ENCODE results near the gene PAFAH1B2.

The PAFAH1B2 gene

DNA sequence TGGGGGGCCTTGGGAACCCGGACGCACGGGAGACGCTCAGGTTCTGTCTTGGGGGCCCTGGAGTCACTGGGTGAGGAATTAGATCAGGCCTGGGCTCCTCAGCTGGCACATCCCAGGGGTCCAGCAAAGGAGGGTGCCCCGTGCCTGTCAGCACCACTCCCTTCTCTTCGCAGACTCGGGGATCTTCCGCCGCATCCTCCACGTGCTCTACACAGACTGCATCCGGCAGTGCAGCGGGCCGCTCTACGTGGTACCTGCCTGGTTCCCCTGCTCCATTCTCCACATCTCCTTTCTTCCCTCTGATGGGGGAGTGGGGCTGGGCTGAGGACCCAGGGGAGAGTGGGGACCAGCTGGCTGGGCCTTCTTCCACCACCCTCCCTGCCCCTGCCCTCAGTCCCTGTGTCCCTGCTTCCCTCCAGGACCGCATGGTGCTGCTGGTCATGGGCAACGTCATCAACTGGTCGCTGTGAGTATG lies 48.4 kb downstream of the PAFAH1B2 start:
- TF ChIP-seq YY1 (IDR thresholded peaks at IDR 0.05; ENCODE audit: insufficient read depth, insufficient read length), result no peak
- TF ChIP-seq SUZ12 (IDR thresholded peaks at IDR 0.05; ENCODE audit: extremely low read depth, insufficient read depth, insufficient read length), result no peak
- no peak for TF ChIP-seq ZNF274 (IDR thresholded peaks at IDR 0.05; ENCODE audit: low read depth, low read length)
- H3K9me3 ChIP-seq (ENCODE audit: insufficient read depth, low read length), result no peaks in the 10 kb centered on the region
- H3K27me3 ChIP-seq (ENCODE audit: insufficient read depth, insufficient read length), result no peaks in the 10 kb centered on the region
- H3K36me3 ChIP-seq (ENCODE audit: insufficient read depth, insufficient read length, low read length), result peaks cover 83% of the 10 kb centered on the region
- H3K4me3 ChIP-seq (ENCODE audit: insufficient read length, low read depth), result no peak overlapping the region
- no peak overlapping the region for H3K9ac ChIP-seq (ENCODE audit: insufficient read length, low read depth)
- H3K4me1 ChIP-seq (ENCODE audit: insufficient read depth, insufficient read length), result no peaks in the 10 kb centered on the region
- no peak for DNase-seq (ENCODE audit: low read depth, low spot score)

DNA sequence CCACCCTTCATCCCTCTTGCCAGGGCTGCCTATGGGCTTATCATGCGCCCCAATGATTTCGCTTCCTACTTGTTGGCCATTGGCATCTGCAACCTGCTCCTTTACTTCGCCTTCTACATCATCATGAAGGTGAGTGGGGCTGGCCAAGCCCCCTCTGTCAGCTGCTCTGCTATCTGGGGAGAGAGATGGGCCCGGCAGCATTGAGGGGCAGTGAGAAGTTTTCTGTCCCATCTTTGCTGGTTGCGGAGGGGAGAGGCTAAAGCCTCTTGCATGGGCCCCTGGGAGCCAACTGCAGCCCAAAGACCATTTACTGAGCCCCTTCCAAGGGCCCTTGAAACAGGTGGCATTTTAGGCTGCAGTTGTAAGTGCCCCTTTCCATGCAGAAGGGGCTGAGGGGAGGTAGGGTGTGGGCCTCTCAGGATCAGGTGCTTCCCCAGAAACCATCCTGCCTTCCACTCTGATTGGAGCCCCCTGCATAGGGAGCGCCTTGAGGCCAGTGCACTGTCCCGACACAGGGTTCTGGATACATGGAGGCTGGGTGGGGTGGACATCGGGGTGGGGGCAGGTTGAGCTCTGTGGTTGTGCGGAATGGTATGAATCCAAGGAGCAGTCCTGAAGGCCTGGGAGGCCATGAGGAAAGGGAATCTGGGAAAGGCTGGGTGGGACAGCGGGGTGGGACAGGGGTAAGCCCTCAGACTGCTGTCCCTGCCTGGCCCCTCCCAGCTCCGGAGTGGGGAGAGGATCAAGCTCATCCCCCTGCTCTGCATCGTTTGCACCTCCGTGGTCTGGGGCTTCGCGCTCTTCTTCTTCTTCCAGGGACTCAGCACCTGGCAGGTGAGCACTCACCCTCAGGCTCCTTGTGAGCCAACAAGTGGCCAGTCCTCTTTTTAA lies 49.3 kb downstream of the PAFAH1B2 start:
- Histone ChIP-seq H3K36me3 (ENCODE audit: insufficient read depth, insufficient read length, low read length) (peaks cover 78% of the 10 kb centered on the region), H3K27me3 (ENCODE audit: insufficient read depth, insufficient read length) (no peaks in the 10 kb centered on the region), H3K4me1 (ENCODE audit: insufficient read depth, insufficient read length) (peaks cover under 1% of the 10 kb centered on the region), H3K4me3 (ENCODE audit: insufficient read length, low read depth) (no peak overlapping the region), H3K9ac (ENCODE audit: insufficient read length, low read depth) (no peak overlapping the region), H3K9me3 (ENCODE audit: insufficient read depth, low read length) (no peaks in the 10 kb centered on the region)
- no peak for TF ChIP-seq YY1 (IDR thresholded peaks at IDR 0.05; ENCODE audit: insufficient read depth, insufficient read length)
- no peak for TF ChIP-seq ZNF274 (IDR thresholded peaks at IDR 0.05; ENCODE audit: low read depth, low read length)
- TF ChIP-seq SUZ12 (IDR thresholded peaks at IDR 0.05; ENCODE audit: extremely low read depth, insufficient read depth, insufficient read length), result no peak
- DNase-seq (ENCODE audit: low read depth, low spot score), result no peak

GRCh38 chr11:117194267-117194666 lies 50.2 kb downstream of the PAFAH1B2 start:
- Histone ChIP-seq H3K27me3 (ENCODE audit: insufficient read depth, insufficient read length) (no peaks in the 10 kb centered on the region), H3K9me3 (ENCODE audit: insufficient read depth, low read length) (no peaks in the 10 kb centered on the region), H3K9ac (ENCODE audit: insufficient read length, low read depth) (no peak overlapping the region), H3K36me3 (ENCODE audit: insufficient read depth, insufficient read length, low read length) (peaks cover 69% of the 10 kb centered on the region), H3K4me1 (ENCODE audit: insufficient read depth, insufficient read length) (peaks cover 3% of the 10 kb centered on the region), H3K4me3 (ENCODE audit: insufficient read length, low read depth) (no peak overlapping the region)
- TF ChIP-seq YY1 (IDR thresholded peaks at IDR 0.05; ENCODE audit: insufficient read depth, insufficient read length), result no peak
- TF ChIP-seq SUZ12 (IDR thresholded peaks at IDR 0.05; ENCODE audit: extremely low read depth, insufficient read depth, insufficient read length), result no peak
- no peak for TF ChIP-seq ZNF274 (IDR thresholded peaks at IDR 0.05; ENCODE audit: low read depth, low read length)
- DNase-seq (ENCODE audit: low read depth, low spot score), result no peak

DNA sequence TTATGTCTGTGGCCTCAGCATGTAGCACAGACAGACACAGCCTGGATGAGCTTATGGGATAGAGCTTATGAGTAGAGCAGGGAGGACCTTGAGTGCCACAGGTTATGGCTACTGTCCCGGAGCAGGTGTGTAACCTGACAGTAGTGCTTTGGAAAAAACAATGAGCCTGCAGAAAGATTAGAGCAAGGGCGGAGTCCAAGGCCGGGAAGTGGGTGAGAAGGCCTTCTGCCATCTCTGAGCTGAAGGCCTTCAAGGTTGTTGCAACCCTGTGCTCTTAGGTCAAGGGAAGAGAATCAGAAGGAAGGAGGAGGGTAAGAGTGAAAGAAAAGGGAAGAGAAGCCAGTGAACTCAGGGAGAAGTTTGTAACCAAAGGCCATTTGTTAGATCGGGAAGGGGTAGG lies 51.2 kb downstream of the PAFAH1B2 start:
- no peaks in the 10 kb centered on the region for H3K9me3 ChIP-seq (ENCODE audit: insufficient read depth, low read length)
- H3K4me3 ChIP-seq (ENCODE audit: insufficient read length, low read depth), result no peak overlapping the region
- peaks cover 5% of the 10 kb centered on the region for H3K4me1 ChIP-seq (ENCODE audit: insufficient read depth, insufficient read length)
- no peak overlapping the region for H3K9ac ChIP-seq (ENCODE audit: insufficient read length, low read depth)
- H3K36me3 ChIP-seq (ENCODE audit: insufficient read depth, insufficient read length, low read length), result peaks cover 62% of the 10 kb centered on the region
- no peak for DNase-seq (ENCODE audit: low read depth, low spot score)
- TF ChIP-seq ZNF274 (IDR thresholded peaks at IDR 0.05; ENCODE audit: low read depth, low read length), result no peak
- no peak for TF ChIP-seq SUZ12 (IDR thresholded peaks at IDR 0.05; ENCODE audit: extremely low read depth, insufficient read depth, insufficient read length)
- no peak for TF ChIP-seq YY1 (IDR thresholded peaks at IDR 0.05; ENCODE audit: insufficient read depth, insufficient read length)
- no peaks in the 10 kb centered on the region for H3K27me3 ChIP-seq (ENCODE audit: insufficient read depth, insufficient read length)

DNA sequence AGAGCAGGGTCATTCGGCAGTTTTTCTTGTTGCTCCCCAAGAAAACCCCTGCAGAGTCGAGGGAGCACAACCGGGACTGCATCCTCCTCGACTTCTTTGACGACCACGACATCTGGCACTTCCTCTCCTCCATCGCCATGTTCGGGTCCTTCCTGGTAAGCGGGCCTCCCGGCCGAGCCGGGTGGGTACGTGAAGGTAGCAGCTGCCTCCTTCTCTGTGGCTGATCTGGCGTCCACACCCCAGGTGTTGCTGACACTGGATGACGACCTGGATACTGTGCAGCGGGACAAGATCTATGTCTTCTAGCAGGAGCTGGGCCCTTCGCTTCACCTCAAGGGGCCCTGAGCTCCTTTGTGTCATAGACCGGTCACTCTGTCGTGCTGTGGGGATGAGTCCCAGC lies 51.7 kb downstream of the PAFAH1B2 start:
- no peak overlapping the region for H3K9ac ChIP-seq (ENCODE audit: insufficient read length, low read depth)
- peaks cover 63% of the 10 kb centered on the region for H3K36me3 ChIP-seq (ENCODE audit: insufficient read depth, insufficient read length, low read length)
- no peaks in the 10 kb centered on the region for H3K9me3 ChIP-seq (ENCODE audit: insufficient read depth, low read length)
- peaks cover 6% of the 10 kb centered on the region for H3K4me1 ChIP-seq (ENCODE audit: insufficient read depth, insufficient read length)
- no peaks in the 10 kb centered on the region for H3K27me3 ChIP-seq (ENCODE audit: insufficient read depth, insufficient read length)
- no peak for DNase-seq (ENCODE audit: low read depth, low spot score)
- no peak overlapping the region for H3K4me3 ChIP-seq (ENCODE audit: insufficient read length, low read depth)
- TF ChIP-seq ZNF274 (IDR thresholded peaks at IDR 0.05; ENCODE audit: low read depth, low read length) (no peak), SUZ12 (IDR thresholded peaks at IDR 0.05; ENCODE audit: extremely low read depth, insufficient read depth, insufficient read length) (no peak), YY1 (IDR thresholded peaks at IDR 0.05; ENCODE audit: insufficient read depth, insufficient read length) (no peak)

GRCh38 chr11:117197006-117197405 lies 52.9 kb downstream of the PAFAH1B2 start:
- Histone ChIP-seq H3K9ac (ENCODE audit: insufficient read length, low read depth) (no peak overlapping the region), H3K9me3 (ENCODE audit: insufficient read depth, low read length) (no peaks in the 10 kb centered on the region), H3K4me1 (ENCODE audit: insufficient read depth, insufficient read length) (peaks cover 10% of the 10 kb centered on the region), H3K4me3 (ENCODE audit: insufficient read length, low read depth) (no peak overlapping the region), H3K36me3 (ENCODE audit: insufficient read depth, insufficient read length, low read length) (peaks cover 69% of the 10 kb centered on the region), H3K27me3 (ENCODE audit: insufficient read depth, insufficient read length) (no peaks in the 10 kb centered on the region)
- TF ChIP-seq ZNF274 (IDR thresholded peaks at IDR 0.05; ENCODE audit: low read depth, low read length), result no peak
- TF ChIP-seq SUZ12 (IDR thresholded peaks at IDR 0.05; ENCODE audit: extremely low read depth, insufficient read depth, insufficient read length), result no peak
- no peak for TF ChIP-seq YY1 (IDR thresholded peaks at IDR 0.05; ENCODE audit: insufficient read depth, insufficient read length)
- DNase-seq (ENCODE audit: low read depth, low spot score), result no peak
